ENCODE results near the gene PRDM8.

PRDM8 gene

DNA sequence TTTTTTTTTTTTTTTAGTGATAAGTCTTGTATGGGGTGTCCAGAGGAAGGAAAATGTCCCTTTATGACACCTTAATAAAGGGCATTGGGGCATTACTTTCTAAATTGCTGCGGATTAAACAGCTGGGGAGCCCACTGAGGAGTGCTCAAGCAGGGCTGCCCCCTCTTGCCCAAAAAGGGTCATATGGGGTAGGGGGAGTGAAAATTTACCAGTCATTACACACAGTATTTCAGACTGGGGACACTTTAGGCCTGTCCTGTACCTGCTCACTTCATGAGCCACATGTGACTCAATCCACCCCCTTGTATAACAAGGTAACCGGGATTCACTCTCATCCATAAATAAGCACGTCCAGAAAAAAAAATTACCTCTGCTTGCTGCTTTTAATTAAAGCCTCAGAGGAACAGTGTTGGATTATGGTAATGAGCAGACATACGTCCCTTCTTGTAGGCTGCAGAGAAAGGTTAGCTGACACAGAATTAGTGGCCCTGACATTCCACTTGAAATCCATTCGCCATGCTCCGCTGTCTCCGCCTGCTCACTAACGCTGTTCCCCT is 1.8 kb downstream of the PRDM8 start:
- H3K27ac ChIP-seq (ENCODE audit: poor library complexity, severe bottlenecking): no peak overlapping the region
- no peak for DNase-seq (ENCODE audit: low spot score)
- H3K36me3 ChIP-seq (ENCODE audit: low read depth): no peaks in the 10 kb centered on the region
- TF ChIP-seq, protein P1, sequence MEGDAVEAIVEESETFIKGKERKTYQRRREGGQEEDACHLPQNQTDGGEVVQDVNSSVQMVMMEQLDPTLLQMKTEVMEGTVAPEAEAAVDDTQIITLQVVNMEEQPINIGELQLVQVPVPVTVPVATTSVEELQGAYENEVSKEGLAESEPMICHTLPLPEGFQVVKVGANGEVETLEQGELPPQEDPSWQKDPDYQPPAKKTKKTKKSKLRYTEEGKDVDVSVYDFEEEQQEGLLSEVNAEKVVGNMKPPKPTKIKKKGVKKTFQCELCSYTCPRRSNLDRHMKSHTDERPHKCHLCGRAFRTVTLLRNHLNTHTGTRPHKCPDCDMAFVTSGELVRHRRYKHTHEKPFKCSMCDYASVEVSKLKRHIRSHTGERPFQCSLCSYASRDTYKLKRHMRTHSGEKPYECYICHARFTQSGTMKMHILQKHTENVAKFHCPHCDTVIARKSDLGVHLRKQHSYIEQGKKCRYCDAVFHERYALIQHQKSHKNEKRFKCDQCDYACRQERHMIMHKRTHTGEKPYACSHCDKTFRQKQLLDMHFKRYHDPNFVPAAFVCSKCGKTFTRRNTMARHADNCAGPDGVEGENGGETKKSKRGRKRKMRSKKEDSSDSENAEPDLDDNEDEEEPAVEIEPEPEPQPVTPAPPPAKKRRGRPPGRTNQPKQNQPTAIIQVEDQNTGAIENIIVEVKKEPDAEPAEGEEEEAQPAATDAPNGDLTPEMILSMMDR (IDR thresholded peaks at IDR 0.05; ENCODE audit: poor library complexity, severe bottlenecking): no peak
- peaks cover 5% of the 10 kb centered on the region for H3K4me1 ChIP-seq (ENCODE audit: insufficient read depth, poor library complexity, severe bottlenecking)
- no peak overlapping the region for H3K4me3 ChIP-seq (ENCODE audit: severe bottlenecking)
- H3K27me3 ChIP-seq (ENCODE audit: insufficient read depth, poor library complexity, severe bottlenecking): peaks cover 12% of the 10 kb centered on the region
- ATAC-seq (ENCODE audit: low read depth): no peak
- H3K9me3 ChIP-seq (ENCODE audit: severe bottlenecking): no peaks in the 10 kb centered on the region

DNA sequence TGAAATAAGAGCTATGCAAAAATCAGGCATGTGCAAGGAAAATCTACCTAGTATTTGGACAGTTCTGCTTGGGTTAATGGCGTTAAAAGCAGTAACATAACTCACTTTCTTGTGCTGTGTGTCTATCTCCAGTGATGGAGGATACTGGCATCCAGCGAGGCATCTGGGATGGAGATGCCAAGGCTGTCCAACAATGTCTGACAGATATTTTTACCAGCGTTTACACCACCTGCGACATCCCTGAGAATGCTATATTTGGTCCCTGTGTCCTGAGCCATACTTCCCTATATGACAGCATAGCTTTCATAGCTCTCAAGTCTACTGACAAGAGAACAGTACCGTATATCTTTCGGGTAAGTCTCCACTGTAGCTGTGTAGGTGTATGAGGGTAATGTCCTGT is 2.6 kb downstream of the PRDM8 start:
- no peak for ATAC-seq (ENCODE audit: low read depth)

DNA sequence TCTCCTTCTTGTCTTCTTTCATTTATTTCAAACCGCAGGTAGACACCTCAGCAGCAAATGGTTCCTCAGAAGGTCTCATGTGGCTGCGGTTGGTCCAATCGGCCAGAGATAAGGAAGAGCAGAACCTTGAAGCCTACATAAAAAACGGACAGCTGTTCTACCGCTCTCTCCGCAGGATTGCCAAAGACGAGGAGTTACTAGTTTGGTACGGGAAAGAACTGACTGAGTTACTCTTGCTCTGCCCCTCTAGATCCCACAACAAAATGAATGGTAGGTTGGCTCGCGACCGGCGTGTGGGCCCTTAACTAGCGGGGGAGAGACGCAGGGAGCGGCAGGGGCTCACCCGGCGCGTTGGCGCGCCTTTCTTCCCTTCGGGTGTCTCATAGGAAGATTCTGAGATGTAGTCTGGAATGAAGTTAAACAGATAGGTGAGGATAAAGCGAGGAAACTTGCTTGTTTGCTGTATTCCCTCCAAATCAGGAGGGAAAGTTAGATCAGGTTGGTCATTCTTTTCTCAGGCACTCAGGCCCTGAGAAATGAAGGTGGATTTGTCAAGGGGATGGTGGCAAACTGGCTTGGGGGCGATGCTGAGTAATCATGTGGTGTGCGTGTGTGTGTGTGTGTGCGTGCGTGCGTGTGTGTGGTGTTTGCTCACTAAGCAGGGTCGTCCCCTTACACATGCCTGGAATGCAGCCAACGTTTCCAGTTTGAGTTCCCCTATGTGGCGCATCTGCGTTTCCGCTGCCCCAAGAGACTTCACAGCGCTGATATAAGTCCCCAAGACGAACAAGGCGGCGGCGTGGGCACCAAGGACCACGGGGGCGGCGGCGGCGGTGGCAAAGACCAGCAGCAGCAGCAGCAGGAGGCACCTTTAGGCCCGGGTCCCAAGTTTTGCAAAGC is 4.2 kb downstream of the PRDM8 start:
- TF ChIP-seq, protein P1 (IDR thresholded peaks at IDR 0.05; ENCODE audit: poor library complexity, severe bottlenecking): no peak
- Histone ChIP-seq H3K27me3 (ENCODE audit: insufficient read depth, poor library complexity, severe bottlenecking) (peaks cover 12% of the 10 kb centered on the region), H3K4me1 (ENCODE audit: insufficient read depth, poor library complexity, severe bottlenecking) (peaks cover 5% of the 10 kb centered on the region), H3K4me3 (ENCODE audit: severe bottlenecking) (peak overlapping the region; percentile 56), H3K36me3 (ENCODE audit: low read depth) (no peaks in the 10 kb centered on the region), H3K9me3 (ENCODE audit: severe bottlenecking) (no peaks in the 10 kb centered on the region), H3K27ac (ENCODE audit: poor library complexity, severe bottlenecking) (peak overlapping the region; percentile 41)
- no peak for DNase-seq (ENCODE audit: low spot score)
- ATAC-seq (ENCODE audit: low read depth): no peak; the same call in 2 of the 3 replicates

More for the DNA sequence above, 2.6 kb downstream of the PRDM8 start:
- Histone ChIP-seq H3K27me3 (ENCODE audit: insufficient read depth, poor library complexity, severe bottlenecking) (peaks cover 12% of the 10 kb centered on the region), H3K27ac (ENCODE audit: poor library complexity, severe bottlenecking) (no peak overlapping the region), H3K4me3 (ENCODE audit: severe bottlenecking) (no peak overlapping the region), H3K36me3 (ENCODE audit: low read depth) (no peaks in the 10 kb centered on the region), H3K4me1 (ENCODE audit: insufficient read depth, poor library complexity, severe bottlenecking) (peaks cover 5% of the 10 kb centered on the region), H3K9me3 (ENCODE audit: severe bottlenecking) (no peaks in the 10 kb centered on the region)
- no peak for DNase-seq (ENCODE audit: low spot score)
- TF ChIP-seq, protein P1 (IDR thresholded peaks at IDR 0.05; ENCODE audit: poor library complexity, severe bottlenecking): no peak

DNA sequence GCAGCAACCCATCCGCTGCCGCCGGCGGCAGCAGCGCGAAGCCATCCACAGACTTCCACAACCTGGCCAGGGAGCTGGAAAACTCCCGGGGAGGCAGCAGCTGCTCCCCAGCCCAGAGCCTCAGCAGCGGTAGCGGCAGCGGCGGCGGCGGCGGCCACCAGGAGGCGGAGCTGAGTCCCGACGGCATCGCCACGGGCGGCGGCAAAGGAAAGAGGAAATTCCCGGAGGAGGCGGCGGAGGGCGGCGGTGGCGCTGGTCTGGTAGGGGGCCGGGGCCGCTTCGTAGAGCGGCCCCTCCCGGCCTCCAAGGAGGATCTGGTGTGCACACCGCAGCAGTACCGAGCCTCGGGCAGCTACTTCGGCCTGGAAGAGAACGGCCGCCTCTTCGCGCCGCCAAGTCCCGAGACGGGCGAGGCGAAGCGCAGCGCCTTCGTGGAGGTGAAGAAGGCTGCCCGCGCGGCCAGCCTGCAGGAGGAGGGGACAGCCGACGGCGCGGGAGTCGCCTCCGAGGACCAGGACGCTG is 4.9 kb downstream of the PRDM8 start:
- peak overlapping the region; percentile 41 for H3K27ac ChIP-seq (ENCODE audit: poor library complexity, severe bottlenecking)
- peak; percentile 74 for DNase-seq (ENCODE audit: low spot score)
- TF ChIP-seq, protein P1 (IDR thresholded peaks at IDR 0.05; ENCODE audit: poor library complexity, severe bottlenecking): peak; percentile 94
- no peaks in the 10 kb centered on the region for H3K9me3 ChIP-seq (ENCODE audit: severe bottlenecking)
- H3K36me3 ChIP-seq (ENCODE audit: low read depth): no peaks in the 10 kb centered on the region
- H3K27me3 ChIP-seq (ENCODE audit: insufficient read depth, poor library complexity, severe bottlenecking): peaks cover 12% of the 10 kb centered on the region
- ATAC-seq (ENCODE audit: low read depth): peak; percentile 78
- H3K4me3 ChIP-seq (ENCODE audit: severe bottlenecking): peak overlapping the region; percentile 56
- H3K4me1 ChIP-seq (ENCODE audit: insufficient read depth, poor library complexity, severe bottlenecking): peaks cover 5% of the 10 kb centered on the region
